Uterine smooth muscle cell (primary cell): ENCODE results near the gene BORA. TPM values are rescaled to one million over a fixed set of nuclear protein-coding genes. Genes with fewer than 3 reads are reported as not detected.

Experiments
- total RNA-seq: library from RNA; depleted of rRNA; stranded (reverse); fragments of >200 nt; gene quantifications from 2 replicates; pipeline ENCODE4 v1.2.3, GENCODE V29; 2014

Gene BORA
- total RNA-seq = 6.9 and 16.9 TPM in 2 replicates

DNA sequence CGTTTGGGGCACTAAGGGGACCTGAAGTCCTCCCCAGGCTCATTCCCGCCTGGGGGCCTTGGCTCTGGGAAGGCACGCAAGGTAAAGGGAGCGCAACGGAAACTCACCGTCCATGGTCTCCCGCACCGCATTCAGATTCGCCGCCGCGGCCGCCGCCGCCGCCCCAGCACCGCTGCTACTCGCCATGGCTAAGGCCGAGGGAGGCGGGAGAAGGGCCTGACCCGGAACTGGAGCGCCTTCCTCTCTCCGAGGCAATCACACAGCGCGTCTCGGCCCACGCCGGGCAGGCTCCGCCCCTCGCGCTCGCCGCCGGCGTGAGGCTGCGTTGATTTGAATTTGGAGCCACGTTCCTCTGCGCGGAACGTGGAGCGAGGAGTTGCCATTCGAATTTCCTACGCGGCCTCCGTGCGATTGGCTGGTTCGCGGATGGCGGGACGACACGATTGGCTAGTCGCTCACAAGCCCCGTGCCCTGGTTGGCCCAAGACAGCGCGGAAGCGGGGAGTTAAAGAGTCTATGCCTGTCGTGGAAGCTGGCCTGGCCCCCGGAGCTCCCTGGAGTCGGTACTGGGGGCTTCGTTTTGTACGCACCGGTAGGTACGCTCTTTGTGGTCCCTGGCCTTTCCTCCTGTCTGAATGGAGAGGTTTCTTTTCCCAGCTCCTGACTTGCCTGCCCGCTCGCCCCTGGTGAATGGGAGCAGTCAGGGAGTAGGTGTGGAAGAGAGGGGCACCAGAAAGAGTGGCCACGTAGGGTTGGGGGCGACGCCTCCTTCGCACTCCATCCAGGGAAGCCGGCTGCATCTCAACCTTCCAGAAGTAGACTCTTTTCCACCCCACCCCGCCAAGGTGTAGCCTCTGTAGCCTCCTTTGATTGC lies at the start of gene BORA, which contains the start of gene MZT1:
Gene BORA (plus strand): TSS at position 507 of the 873 bp plus-strand sequence. CDS start 1,018 bp downstream, outside the sequence.
Gene MZT1 (minus strand): TSS at position 213 of the 873 bp plus-strand sequence. CDS start 27 bp downstream, at position 186.

DNA sequence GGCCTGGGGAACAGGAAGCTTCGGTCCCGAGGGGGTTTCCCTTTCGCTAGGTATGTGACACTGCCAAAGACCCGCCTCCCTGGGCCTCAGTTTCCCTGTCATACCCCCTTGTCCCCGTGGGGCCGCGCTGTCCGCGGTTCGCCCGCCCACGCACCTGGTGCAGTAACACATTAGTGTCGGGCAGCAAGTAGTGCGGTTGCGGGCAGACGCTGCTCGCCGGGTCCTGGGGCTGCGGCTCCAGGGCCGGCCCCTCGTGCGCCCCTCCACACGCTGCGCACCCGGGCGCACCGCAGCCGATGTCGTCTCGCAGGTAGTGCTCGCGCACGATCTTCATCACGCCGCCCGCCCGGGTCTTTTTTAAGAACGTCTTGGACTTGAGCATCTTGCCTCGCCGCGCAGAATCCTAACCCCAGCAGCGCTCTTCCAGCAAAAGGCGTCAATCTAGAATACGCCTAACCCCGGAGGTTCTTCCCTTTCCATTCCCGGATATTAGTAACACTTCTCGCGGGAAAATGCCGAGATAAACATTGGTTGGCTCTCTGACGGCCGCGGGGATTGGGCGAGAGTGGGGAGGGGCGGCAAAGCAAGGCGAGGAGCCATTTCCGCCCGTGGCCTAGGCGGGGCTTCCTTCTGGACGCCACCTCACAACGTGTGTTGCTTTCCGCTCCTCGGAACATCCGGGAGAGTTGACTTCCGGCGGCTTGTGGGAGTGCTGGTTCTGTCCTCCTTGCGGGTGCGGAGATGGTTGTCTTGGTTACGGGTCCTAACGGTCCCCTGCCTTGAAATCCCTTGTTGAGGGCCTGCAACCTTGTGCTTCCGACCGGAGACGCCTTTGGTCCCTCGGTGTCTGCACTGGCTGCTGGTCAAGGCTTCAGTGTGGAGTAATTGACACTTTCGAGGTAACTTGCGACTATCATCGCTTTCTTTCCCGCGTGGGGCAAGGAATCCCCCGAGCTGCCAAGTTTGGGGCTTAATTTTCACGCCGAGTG lies 54.0 kb downstream of the BORA start, which contains the start of the genes DIS3 and PIBF1:
Gene DIS3 (minus strand): TSS at position 450 of the 989 bp plus-strand sequence. CDS start 68 bp downstream, at position 382.
Gene PIBF1 (plus strand): TSS at position 683 of the 989 bp plus-strand sequence. CDS start 1,337 bp downstream, outside the sequence.

Other genes with a start within 250 kb of the BORA start
- 14.9 and 33.3 TPM in 2 replicates for gene MZT1, start 294 bp upstream of the BORA start, total RNA-seq
- 49.4 and 59.5 TPM in 2 replicates for gene DIS3, start 54.0 kb downstream of the BORA start, total RNA-seq
- gene PIBF1, start 54.2 kb downstream of the BORA start, total RNA-seq = 36.0 and 40.4 TPM in 2 replicates